Measurements from ENCODE around the gene PRUNE2. TPM values are rescaled to one million over a fixed set of nuclear protein-coding genes. Genes with fewer than 3 reads are reported as not detected.

PRUNE2 gene
- total and polyA plus RNA-seq, 4 donors = 1.3 to 4.5 (median 1.6) TPM

DNA sequence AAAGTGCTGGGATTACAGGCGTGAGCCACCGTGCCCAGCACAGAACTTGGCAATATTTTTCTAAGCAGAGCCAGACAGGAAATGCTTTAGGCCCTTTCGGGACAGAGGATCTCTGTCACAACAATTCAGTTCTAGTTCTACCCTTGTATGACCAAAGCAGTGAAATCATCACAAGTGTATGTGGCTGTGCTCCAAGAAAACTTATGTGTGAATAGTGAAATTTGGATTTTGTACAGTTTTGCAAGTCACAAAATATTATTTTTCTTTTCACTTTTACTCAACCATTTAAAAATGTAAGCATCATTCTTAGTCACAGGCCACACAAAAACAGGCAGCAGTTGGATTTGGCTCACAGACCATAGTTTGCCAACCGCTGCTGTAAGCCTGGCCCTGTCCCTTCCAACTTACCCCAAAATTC lies 20.4 kb upstream of the PRUNE2 start (continued):
- TF ChIP-seq, protein P1, sequence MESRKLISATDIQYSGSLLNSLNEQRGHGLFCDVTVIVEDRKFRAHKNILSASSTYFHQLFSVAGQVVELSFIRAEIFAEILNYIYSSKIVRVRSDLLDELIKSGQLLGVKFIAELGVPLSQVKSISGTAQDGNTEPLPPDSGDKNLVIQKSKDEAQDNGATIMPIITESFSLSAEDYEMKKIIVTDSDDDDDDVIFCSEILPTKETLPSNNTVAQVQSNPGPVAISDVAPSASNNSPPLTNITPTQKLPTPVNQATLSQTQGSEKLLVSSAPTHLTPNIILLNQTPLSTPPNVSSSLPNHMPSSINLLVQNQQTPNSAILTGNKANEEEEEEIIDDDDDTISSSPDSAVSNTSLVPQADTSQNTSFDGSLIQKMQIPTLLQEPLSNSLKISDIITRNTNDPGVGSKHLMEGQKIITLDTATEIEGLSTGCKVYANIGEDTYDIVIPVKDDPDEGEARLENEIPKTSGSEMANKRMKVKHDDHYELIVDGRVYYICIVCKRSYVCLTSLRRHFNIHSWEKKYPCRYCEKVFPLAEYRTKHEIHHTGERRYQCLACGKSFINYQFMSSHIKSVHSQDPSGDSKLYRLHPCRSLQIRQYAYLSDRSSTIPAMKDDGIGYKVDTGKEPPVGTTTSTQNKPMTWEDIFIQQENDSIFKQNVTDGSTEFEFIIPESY (IDR thresholded peaks at IDR 0.05) = no peak
- no peak for TF ChIP-seq FOXA2 (IDR thresholded peaks at IDR 0.05)

DNA sequence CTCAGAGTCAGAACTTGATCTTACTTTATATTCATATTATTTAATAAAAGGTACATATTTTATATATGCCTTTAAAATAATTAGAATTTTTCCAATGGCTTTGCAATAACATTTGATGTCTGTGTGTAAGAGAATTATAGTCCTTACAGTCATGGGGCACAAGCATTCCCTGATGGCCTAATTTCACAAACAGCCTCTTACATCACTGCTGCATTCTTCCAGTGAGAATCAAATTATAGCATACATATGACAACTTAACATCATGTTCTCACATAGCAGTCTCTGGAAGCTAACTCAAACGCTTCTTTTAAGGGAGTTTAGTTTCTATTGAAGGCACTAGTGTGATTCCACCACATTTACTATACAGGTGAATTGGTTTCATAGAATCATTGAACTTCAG lies 15.3 kb upstream of the PRUNE2 start:
- Histone ChIP-seq H3K27me3 (ENCODE audit: control insufficient read depth in 4 of 4, insufficient read depth in 4 of 4, low read length in 3 of 4) (no peaks in the 10 kb centered on the region), H3K9ac (ENCODE audit: low read depth in 1 of 2, low read length in 2 of 2) (no peak overlapping the region), H3K9me3 (ENCODE audit: control insufficient read depth in 4 of 4, low read length in 3 of 4) (peaks cover 0 to 3% (median 2%) of the 10 kb centered on the region in 4 donors), H3K4me3 (ENCODE audit: low read depth in 1 of 3, low read length in 3 of 3) (no peak overlapping the region), H3K27ac (ENCODE audit: low read depth in 1 of 2, low read length in 2 of 2) (no peak overlapping the region), H3K4me1 (ENCODE audit: control insufficient read depth in 4 of 4, insufficient read depth in 4 of 4, low read length in 3 of 4) (no peaks in the 10 kb centered on the region), H3K36me3 (ENCODE audit: control insufficient read depth in 4 of 4, insufficient read depth in 3 of 4, low read depth in 1 of 4, low read length in 3 of 4) (no peaks in the 10 kb centered on the region)
- WGBS = 67% methylated on average over 1 of the region's 1 CpG
- TF ChIP-seq JUND (IDR thresholded peaks at IDR 0.05) = no peak
- TF ChIP-seq, protein P1 (IDR thresholded peaks at IDR 0.05) = no peak
- TF ChIP-seq, protein P2, sequence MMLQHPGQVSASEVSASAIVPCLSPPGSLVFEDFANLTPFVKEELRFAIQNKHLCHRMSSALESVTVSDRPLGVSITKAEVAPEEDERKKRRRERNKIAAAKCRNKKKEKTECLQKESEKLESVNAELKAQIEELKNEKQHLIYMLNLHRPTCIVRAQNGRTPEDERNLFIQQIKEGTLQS (IDR thresholded peaks at IDR 0.05) = no peak
- no peak for DNase-seq (ENCODE audit: low spot score)

DNA sequence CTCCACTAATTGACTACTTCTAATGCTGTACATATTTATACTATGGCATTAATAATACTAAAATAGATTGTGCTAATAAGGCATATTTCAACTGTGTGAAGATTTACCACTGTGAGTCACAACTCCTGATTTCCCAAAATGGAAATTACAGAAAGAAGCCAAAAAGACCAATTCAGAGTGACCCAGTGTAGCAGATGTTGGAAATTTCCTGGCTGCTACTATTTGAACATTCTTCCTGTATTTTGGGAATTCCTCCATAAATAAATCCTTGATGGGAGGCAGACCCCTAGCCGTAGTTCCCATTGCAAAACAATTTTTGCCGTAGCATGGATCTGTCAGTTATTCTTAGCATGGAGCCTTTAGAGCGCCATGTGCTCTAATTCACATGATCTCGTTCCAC lies 11.4 kb upstream of the PRUNE2 start:
- 83% methylated on average over 4 of the region's 4 CpGs for WGBS
- no peak overlapping the region for H3K27ac ChIP-seq (ENCODE audit: low read depth in 1 of 2, low read length in 2 of 2)
- H3K4me1 ChIP-seq (ENCODE audit: control insufficient read depth in 4 of 4, insufficient read depth in 4 of 4, low read length in 3 of 4) = no peaks in the 10 kb centered on the region
- no peak overlapping the region for H3K9ac ChIP-seq (ENCODE audit: low read depth in 1 of 2, low read length in 2 of 2)
- no peak for TF ChIP-seq TAF1 (conservative IDR thresholded peaks at IDR 0.05)
- no peak for TF ChIP-seq YY1 (IDR thresholded peaks at IDR 0.05)
- TF ChIP-seq EGR1 (IDR thresholded peaks at IDR 0.05; ENCODE audit: low read depth in 2 of 2) = no peak
- TF ChIP-seq GABPA (IDR thresholded peaks at IDR 0.05 in 1 of 2, conservative IDR thresholded peaks at IDR 0.05 in 1 of 2) = no peak
- no peak for TF ChIP-seq SP1 (IDR thresholded peaks at IDR 0.05)
- no peak for TF ChIP-seq NR2F2 (IDR thresholded peaks at IDR 0.05)
- TF ChIP-seq, protein P2 (IDR thresholded peaks at IDR 0.05) = no peak
- TF ChIP-seq, protein P3, sequence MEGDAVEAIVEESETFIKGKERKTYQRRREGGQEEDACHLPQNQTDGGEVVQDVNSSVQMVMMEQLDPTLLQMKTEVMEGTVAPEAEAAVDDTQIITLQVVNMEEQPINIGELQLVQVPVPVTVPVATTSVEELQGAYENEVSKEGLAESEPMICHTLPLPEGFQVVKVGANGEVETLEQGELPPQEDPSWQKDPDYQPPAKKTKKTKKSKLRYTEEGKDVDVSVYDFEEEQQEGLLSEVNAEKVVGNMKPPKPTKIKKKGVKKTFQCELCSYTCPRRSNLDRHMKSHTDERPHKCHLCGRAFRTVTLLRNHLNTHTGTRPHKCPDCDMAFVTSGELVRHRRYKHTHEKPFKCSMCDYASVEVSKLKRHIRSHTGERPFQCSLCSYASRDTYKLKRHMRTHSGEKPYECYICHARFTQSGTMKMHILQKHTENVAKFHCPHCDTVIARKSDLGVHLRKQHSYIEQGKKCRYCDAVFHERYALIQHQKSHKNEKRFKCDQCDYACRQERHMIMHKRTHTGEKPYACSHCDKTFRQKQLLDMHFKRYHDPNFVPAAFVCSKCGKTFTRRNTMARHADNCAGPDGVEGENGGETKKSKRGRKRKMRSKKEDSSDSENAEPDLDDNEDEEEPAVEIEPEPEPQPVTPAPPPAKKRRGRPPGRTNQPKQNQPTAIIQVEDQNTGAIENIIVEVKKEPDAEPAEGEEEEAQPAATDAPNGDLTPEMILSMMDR (IDR thresholded peaks at IDR 0.05; ENCODE audit: low read depth, low read length, missing input control) = no peak
- no peak for TF ChIP-seq HNF4G (IDR thresholded peaks at IDR 0.05)
- no peak for TF ChIP-seq FOXA2 (IDR thresholded peaks at IDR 0.05)
- TF ChIP-seq, protein P1 (IDR thresholded peaks at IDR 0.05) = no peak
- no peak for TF ChIP-seq JUND (IDR thresholded peaks at IDR 0.05)
- TF ChIP-seq, protein P4, sequence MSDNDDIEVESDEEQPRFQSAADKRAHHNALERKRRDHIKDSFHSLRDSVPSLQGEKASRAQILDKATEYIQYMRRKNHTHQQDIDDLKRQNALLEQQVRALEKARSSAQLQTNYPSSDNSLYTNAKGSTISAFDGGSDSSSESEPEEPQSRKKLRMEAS (IDR thresholded peaks at IDR 0.05) = no peak
- H3K36me3 ChIP-seq (ENCODE audit: control insufficient read depth in 4 of 4, insufficient read depth in 3 of 4, low read depth in 1 of 4, low read length in 3 of 4) = no peaks in the 10 kb centered on the region
- peaks cover 0 to 2% (median 0%) of the 10 kb centered on the region in 4 donors for H3K27me3 ChIP-seq (ENCODE audit: control insufficient read depth in 4 of 4, insufficient read depth in 4 of 4, low read length in 3 of 4)
- H3K4me3 ChIP-seq (ENCODE audit: low read depth in 1 of 3, low read length in 3 of 3) = no peak overlapping the region
- DNase-seq (ENCODE audit: low spot score) = no peak
- no peaks in the 10 kb centered on the region for H3K9me3 ChIP-seq (ENCODE audit: control insufficient read depth in 4 of 4, low read length in 3 of 4)
